Left lobe of liver (tissue), 2 donors: ENCODE measurements around the gene DCAF15. TPM values are rescaled to one million over a fixed set of nuclear protein-coding genes. Genes with fewer than 3 reads are reported as not detected.
A peak's percentile ranks its signal among the peaks of the same experiment; 100 is the strongest.
"Not testable (repeated sequence)": the region's sequence is repeated elsewhere in the genome, so short reads cannot be mapped to it uniquely, and the experiment has no call there.

ENCODE experiments used
- ATAC-seq: fragments of 200-7000 bp; cut with Tn5 transposase; one replicate; pipeline ENCODE4 v1.9.1; 2020; ENCODE audit warnings: mild to moderate bottlenecking, moderate library complexity
- DNase-seq: peaks from one replicate; pipeline ENCODE4 v3.0.0-alpha.2; 2020; ENCODE audit warnings: low spot score
- total RNA-seq: library from RNA; stranded (reverse); gene quantifications from one replicate; pipeline ENCODE4 v1.2.1, GENCODE V29; 2021
- donor health status: DM: no; HTN: no; CAD: no; lungs with moderate emphysema.
- donor health status: DM: no; HTN: yes; CAD: no.

Gene DCAF15
- total RNA-seq, 1 donor from 2014 or later: 11.4 TPM

GRCh38 chr19:13959141-13959961, 7.0 kb downstream of the DCAF15 start:
- no peak for ATAC-seq
- DNase-seq: no peak

GRCh38 chr19:13959962-13960862, 7.9 kb downstream of the DCAF15 start:
- no peak for DNase-seq
- peak; percentile 20 for ATAC-seq

GRCh38 chr19:13960863-13961784, 8.8 kb downstream of the DCAF15 start:
- no peak for DNase-seq
- ATAC-seq: peak; percentile 5

- no peak for DNase-seq
- no peak for ATAC-seq
Measured at GRCh38 chr19:13961826-13962698, 9.8 kb downstream of the DCAF15 start.

DNA sequence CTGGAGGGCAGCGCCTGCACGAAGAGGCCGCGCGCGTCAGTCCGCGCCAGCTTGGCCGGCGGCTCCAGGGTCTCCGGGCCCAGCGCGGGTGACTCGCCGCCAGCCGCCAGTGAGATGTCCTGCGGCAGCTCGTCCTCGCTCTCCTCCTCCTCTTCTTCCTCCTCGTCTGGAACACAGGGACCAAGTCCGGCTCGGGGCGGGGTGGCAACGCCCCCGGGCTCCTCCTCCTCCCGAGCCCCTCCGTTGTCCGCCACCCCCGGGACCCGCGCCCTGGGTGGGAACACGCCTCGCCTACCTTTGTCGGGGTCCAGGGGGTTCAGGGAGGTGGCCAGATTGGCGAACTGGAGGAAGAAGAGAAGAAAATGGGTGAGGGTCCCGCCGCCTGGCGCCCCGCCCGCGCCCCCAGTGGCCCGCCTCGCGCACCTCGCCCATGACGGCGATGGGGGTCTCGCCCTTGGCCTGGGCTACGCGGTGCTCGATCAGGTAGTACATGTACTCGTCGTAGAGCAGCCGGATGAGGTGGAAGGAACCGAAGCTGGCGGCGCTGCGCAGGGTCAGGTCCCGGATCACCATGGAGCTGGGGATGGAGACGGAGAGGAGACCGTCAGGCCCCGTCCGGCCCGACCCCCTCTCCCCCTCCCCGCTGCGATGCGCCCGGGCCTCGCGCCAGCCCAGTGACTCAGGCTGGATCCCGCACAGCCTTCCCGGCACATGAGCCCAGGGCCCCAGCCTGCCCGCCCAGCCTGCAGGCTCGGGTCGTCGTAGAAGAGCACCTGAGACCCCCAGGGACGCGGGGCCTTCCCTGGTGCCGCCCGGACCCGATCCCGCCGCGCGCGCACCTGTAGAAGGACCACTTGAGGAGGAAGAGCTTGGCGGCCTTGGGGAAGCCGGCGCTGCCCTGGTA, 10.6 kb downstream of the DCAF15 start:
- no peak for ATAC-seq
- no peak for DNase-seq

- no peak for ATAC-seq
- no peak for DNase-seq
Measured at GRCh38 chr19:13963603-13964105, 11.3 kb downstream of the DCAF15 start.

- DNase-seq (no peak), ATAC-seq (no peak)
Measured at GRCh38 chr19:13964776-13965175, 12.5 kb downstream of the DCAF15 start.

DNA sequence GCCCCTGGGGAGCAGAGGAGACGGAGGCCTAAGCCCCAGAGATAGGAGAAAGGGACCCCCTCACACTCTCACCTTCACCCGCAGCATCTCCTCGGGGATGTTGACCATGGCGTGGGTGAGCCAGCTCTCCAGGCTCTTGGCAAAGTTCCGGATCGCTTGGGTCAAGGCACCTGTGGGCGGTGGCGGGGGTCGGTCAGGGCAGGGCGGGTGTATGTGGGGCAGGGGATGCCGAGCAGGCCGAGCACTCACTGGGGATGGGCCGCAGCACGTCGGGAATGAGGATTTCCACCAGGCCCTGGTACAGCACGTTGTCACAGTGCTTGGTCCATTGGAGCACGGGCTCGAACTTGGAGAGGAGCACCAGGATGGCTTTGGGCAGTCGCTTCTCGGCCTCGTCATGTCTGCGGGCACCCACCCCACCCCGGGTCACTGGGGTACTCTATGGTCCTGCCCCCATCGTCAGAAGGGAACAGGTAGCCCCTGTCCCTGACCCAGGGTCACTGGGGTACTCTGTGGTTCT, 13.1 kb downstream of the DCAF15 start:
- ATAC-seq: no peak
- no peak for DNase-seq

GRCh38 chr19:13965926-13966683, 13.8 kb downstream of the DCAF15 start:
- DNase-seq (no peak), ATAC-seq (no peak)

- DNase-seq: no peak
- ATAC-seq: no peak
Measured at GRCh38 chr19:13966684-13967128, 14.4 kb downstream of the DCAF15 start.

DNA sequence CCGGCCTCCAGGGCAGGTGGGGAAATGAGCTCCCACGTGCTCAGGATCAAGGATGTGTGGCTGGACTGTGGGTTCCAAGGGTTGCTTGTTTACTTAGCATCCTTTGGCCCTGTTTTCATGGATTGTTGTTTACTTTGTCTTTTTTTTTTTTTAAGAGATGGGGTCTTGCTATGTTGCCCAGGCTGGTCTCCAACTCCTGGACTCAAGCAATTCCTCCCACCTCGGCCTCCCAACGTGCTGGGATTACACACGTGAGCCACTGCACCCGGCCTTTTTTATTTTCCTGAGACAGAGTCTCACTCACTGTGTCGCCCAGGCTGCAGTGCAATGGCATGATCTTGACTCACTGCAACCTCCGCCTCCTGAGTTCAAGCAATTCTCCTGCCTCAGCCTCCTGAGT, 14.9 kb downstream of the DCAF15 start:
- not testable (repeated sequence) for ATAC-seq, DNase-seq

GRCh38 chr19:13968383-13968935, 16.1 kb downstream of the DCAF15 start:
- no peak for DNase-seq
- no peak for ATAC-seq

- ATAC-seq (no peak), DNase-seq (no peak)
Measured at GRCh38 chr19:13968999-13969398, 16.7 kb downstream of the DCAF15 start.

DNA sequence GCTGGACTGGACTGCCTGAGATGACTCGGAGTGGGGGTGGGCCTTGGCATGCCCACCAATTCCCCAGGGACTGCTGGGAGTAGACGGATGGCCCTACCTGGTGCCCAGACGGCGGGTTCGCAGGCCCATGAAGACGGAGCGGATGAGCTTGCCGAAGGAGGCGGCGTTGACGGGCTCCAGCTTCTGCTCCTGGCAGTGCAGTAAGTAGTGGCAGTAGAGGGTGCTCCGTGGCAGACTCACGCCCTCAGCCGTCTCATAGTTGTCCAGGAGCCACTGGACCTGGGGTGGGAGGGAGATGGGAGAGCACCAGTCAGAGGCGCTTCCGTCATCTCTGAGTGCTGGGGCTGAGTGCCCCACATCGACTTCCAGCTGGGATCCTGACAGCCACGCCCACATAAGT, 17.6 kb downstream of the DCAF15 start:
- DNase-seq (no peak), ATAC-seq (no peak)

- not testable (repeated sequence) for DNase-seq, ATAC-seq
Measured at GRCh38 chr19:13971868-13972267, 19.6 kb downstream of the DCAF15 start.

DNA sequence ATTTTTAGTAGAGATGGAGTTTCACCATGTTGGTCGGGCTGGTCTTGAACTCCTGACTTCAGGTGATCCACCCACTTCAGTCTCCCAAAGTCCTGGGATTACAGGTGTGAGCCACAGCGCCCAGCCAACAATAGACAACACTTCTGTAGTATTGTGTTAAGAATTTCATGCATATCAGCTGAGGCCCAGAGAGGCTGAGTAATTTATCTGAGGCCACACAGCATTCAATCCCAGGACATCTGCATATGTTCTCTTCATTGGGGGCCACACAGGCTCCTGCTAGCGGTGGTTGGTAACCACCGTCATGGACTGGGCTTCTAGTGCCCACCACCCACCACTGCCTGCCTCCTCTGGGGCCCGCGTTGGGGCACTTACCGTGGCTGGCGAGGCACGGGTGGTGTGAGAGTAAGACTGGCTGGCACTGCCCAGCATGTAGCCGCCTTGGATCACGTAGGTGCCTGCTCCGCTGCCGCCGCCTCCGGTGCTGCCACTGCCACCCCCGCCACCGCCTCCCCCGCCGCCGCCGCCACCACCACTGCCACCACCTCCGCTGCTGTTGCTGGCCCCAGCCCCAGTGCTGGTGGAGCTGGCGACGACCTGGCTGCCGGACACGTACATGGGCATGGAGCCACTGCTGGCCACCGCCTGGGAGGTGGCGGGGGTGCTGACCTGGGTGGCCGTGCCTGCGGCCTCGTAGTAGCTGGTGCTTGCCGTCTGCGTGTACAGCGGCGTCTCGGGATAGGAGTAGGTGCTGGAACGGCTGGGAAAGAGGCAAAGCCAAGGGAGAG, 20.3 kb downstream of the DCAF15 start:
- ATAC-seq (peak; percentile 45), DNase-seq (peak; percentile 45)
